NCI-H2196 treated with DMSO at 0.1 percent for 48 hours (cell line): ENCODE measurements around the gene TCOF1.

Experiments
- DNase-seq: peaks from one replicate; lab custom pipeline; 2025; ENCODE audit not compliant: unreplicated experiment; lab: John Stamatoyannopoulos, UW

TCOF1 gene

GRCh38 chr5:150389531-150390266, 32.2 kb downstream of the TCOF1 start:
- DNase-seq, result no peak

- DNase-seq, result no peak
Measured at GRCh38 chr5:150391064-150391834, 33.8 kb downstream of the TCOF1 start.

- DNase-seq, result no peak
Measured at GRCh38 chr5:150391986-150392385, 34.5 kb downstream of the TCOF1 start.

GRCh38 chr5:150392680-150393079, 35.2 kb downstream of the TCOF1 start:
- no peak for DNase-seq

GRCh38 chr5:150393096-150393645, 35.7 kb downstream of the TCOF1 start:
- no peak for DNase-seq

GRCh38 chr5:150394131-150394530, 36.6 kb downstream of the TCOF1 start:
- no peak for DNase-seq

- no peak for DNase-seq
Measured at GRCh38 chr5:150394912-150395687, 37.6 kb downstream of the TCOF1 start.

GRCh38 chr5:150395688-150395975, 38.1 kb downstream of the TCOF1 start:
- DNase-seq, result no peak

GRCh38 chr5:150396267-150396666, 38.8 kb downstream of the TCOF1 start:
- no peak for DNase-seq

GRCh38 chr5:150397146-150397781, 39.8 kb downstream of the TCOF1 start:
- no peak for DNase-seq

GRCh38 chr5:150397782-150398721, 40.6 kb downstream of the TCOF1 start:
- DNase-seq, result no peak

GRCh38 chr5:150398722-150399523, 41.4 kb downstream of the TCOF1 start:
- no peak for DNase-seq

- DNase-seq, result no peak
Measured at GRCh38 chr5:150399524-150400211, 42.2 kb downstream of the TCOF1 start.

GRCh38 chr5:150400316-150401075, 43.0 kb downstream of the TCOF1 start:
- no peak for DNase-seq

GRCh38 chr5:150401076-150401375, 43.5 kb downstream of the TCOF1 start:
- DNase-seq, result no peak

- no peak for DNase-seq
Measured at GRCh38 chr5:150401376-150402228, 44.1 kb downstream of the TCOF1 start.

GRCh38 chr5:150402229-150402773, 44.8 kb downstream of the TCOF1 start:
- DNase-seq, result no peak
